ENCODE measurements around the gene PLXNA4. TPM values are rescaled to one million over a fixed set of nuclear protein-coding genes. Genes with fewer than 3 reads are reported as not detected.

PLXNA4 gene
- total RNA-seq, 1 donor from 2014 or later, result 0.38 TPM

DNA sequence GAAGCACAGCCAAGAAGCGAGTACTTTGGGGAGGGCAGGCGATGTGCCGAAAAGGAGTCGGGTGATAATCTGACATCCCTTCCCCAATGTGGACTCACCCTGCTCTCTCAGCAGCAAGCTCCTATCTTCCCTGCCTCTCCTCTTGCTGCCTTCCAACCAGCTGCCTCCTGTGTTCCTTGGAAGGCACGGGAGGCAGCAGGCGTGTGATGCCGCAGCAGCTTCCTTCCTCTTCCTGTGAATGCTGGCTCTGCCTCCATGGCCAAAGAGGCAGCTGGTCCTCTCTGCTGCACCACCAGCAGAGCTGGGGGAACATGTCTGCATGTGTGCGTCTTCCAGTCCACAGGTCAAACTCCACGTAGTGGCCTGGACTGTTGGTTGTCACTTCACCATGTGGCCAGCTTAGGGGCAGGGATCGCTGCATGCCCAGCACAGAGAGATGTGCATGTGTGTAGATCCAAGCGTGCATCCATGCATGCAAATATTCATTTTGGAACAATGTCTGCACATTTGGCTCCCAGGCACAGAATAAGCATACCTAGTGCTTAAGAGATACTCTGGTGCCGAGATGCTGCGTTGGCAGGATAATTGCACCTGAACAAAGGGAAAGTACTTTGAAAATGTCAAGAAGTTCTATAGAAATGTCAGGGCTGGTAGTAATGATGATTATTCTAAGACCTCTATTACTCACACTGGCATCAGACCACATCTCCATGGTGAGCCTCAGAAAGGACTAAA, 499.8 kb downstream of the PLXNA4 start:
- Mint-ChIP-seq H3K4me1 (ENCODE audit: low read depth) (no peaks in the 10 kb centered on the region), H3K27ac (no peak overlapping the region), H3K4me3 (ENCODE audit: low read depth) (no peak overlapping the region), H3K27me3 (peaks cover 25% of the 10 kb centered on the region), H3K36me3 (ENCODE audit: insufficient read depth) (no peaks in the 10 kb centered on the region), H3K9me3 (ENCODE audit: low read depth) (no peaks in the 10 kb centered on the region)
- TF ChIP-seq, protein P1, sequence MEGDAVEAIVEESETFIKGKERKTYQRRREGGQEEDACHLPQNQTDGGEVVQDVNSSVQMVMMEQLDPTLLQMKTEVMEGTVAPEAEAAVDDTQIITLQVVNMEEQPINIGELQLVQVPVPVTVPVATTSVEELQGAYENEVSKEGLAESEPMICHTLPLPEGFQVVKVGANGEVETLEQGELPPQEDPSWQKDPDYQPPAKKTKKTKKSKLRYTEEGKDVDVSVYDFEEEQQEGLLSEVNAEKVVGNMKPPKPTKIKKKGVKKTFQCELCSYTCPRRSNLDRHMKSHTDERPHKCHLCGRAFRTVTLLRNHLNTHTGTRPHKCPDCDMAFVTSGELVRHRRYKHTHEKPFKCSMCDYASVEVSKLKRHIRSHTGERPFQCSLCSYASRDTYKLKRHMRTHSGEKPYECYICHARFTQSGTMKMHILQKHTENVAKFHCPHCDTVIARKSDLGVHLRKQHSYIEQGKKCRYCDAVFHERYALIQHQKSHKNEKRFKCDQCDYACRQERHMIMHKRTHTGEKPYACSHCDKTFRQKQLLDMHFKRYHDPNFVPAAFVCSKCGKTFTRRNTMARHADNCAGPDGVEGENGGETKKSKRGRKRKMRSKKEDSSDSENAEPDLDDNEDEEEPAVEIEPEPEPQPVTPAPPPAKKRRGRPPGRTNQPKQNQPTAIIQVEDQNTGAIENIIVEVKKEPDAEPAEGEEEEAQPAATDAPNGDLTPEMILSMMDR (IDR thresholded peaks at IDR 0.05; ENCODE audit: unreplicated experiment), result no peak
- DNase-seq (ENCODE audit: low spot score, unreplicated experiment), result no peak

DNA sequence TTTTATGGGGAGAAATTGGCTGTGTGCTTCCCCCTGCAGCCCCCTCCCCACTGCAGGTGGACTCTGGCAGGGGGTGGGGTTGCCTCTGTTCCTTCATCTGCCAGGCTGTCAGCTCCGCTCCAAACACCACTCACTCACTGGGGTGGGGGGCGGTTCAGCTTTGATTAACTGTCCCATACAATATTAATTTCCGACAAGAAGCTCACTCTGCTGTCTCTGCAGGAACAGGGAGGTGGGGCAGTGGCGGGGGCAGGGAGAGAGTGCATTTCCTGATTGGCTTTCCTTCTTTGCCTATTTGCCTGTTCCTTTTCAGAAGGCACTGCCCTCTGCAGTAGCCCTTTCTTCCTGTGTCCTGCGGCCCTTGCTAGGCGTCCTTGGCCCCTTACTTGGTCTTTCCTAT, 500.8 kb downstream of the PLXNA4 start:
- peaks cover 28% of the 10 kb centered on the region for H3K27me3 Mint-ChIP-seq
- DNase-seq (ENCODE audit: low spot score, unreplicated experiment), result no peak
- H3K4me1 Mint-ChIP-seq (ENCODE audit: low read depth), result no peaks in the 10 kb centered on the region
- H3K27ac Mint-ChIP-seq, result no peak overlapping the region
- TF ChIP-seq, protein P1 (IDR thresholded peaks at IDR 0.05; ENCODE audit: unreplicated experiment), result no peak
- H3K4me3 Mint-ChIP-seq (ENCODE audit: low read depth), result no peak overlapping the region
- no peaks in the 10 kb centered on the region for H3K36me3 Mint-ChIP-seq (ENCODE audit: insufficient read depth)
- no peaks in the 10 kb centered on the region for H3K9me3 Mint-ChIP-seq (ENCODE audit: low read depth)

DNA sequence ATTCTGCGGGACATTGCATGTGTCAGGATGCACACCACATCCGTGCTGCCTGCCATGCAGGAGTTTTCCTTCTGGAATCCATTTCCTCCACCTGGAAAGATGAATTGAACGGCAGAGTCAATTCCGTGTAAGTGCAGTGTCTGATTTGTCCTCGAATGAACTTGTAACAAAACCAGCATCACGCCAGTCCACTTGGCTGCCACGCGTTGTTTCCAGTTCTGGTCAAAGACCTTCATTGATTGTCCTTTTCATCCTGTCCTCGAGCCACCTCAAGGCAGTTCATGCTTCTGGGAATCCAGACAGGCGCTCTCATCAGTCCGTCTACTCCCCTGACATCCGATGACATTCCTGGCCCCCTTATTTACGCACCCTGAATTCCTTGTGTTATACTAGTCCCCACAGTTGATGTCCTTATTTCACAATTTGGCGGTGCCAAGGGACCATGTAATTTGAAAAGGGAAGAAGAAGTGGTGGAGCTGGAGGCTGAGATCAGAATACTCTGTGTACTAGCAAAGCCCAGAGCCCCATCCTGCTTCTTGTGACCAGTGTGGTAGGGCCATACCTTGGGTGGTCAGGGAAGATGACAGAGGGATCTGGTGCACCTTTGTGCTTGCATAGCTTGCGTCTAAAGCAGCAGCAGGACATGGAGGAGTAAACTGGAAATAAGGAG, 502.2 kb downstream of the PLXNA4 start:
- H3K4me1 Mint-ChIP-seq (ENCODE audit: low read depth), result no peaks in the 10 kb centered on the region
- TF ChIP-seq, protein P1 (IDR thresholded peaks at IDR 0.05; ENCODE audit: unreplicated experiment), result no peak
- no peaks in the 10 kb centered on the region for H3K36me3 Mint-ChIP-seq (ENCODE audit: insufficient read depth)
- H3K4me3 Mint-ChIP-seq (ENCODE audit: low read depth), result no peak overlapping the region
- H3K9me3 Mint-ChIP-seq (ENCODE audit: low read depth), result no peaks in the 10 kb centered on the region
- peaks cover 27% of the 10 kb centered on the region for H3K27me3 Mint-ChIP-seq
- no peak for DNase-seq (ENCODE audit: low spot score, unreplicated experiment)
- no peak overlapping the region for H3K27ac Mint-ChIP-seq

Measured in progenitor cell of endocrine pancreas (in vitro differentiated cells).